ENCODE measurements around the gene WDR45B. TPM values are rescaled to one million over a fixed set of nuclear protein-coding genes. Genes with fewer than 3 reads are reported as not detected.

Gene WDR45B
- total RNA-seq, 1 donor from 2014 or later = 63.8 TPM

- no peak for ATAC-seq
These were observed 29.2 kb upstream of the WDR45B start for GRCh38 chr17:82677353-82677925.

GRCh38 chr17:82675476-82676245 lies 27.4 kb upstream of the WDR45B start:
- no peak for ATAC-seq

GRCh38 chr17:82674656-82675475 lies 26.6 kb upstream of the WDR45B start:
- ATAC-seq = peak; percentile 60

GRCh38 chr17:82670661-82671450 lies 22.6 kb upstream of the WDR45B start:
- ATAC-seq = no peak

GRCh38 chr17:82668631-82669099 lies 20.4 kb upstream of the WDR45B start:
- ATAC-seq = peak; percentile 92

DNA sequence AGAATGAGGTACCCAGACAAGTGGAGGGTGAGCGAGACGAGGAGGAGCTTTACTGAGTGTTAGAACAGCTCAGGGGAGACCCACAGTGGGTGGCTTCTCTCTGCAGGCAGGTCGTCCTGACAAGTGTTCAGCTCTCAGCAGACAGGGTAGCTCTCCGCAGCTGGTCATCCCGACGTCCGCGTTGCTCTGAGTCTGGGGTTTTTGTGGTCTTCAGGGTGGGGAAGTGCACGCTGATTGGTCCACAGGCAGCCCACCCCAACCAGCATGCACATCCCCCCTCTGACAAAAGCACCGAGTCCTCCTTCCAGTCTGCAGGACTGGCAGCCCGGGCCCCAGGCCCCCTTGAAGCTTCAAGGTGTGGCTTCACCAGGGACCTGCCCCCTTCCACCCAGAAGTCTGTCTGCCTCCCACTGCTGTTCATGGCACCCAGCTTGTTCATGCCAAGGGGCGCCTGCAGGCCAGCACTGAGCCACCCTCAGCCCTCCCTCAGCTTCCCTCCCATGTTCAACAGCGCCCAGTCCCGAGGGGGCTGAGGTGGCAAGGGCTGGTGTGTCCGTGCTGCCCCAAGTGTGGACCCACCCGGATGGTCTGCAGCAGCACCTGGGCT lies 19.9 kb upstream of the WDR45B start:
- ATAC-seq = no peak

- peak; percentile 9 for ATAC-seq
These were observed 19.4 kb upstream of the WDR45B start for GRCh38 chr17:82667668-82668000.

- no peak for ATAC-seq
These were observed 18.9 kb upstream of the WDR45B start for GRCh38 chr17:82666931-82667667.

DNA sequence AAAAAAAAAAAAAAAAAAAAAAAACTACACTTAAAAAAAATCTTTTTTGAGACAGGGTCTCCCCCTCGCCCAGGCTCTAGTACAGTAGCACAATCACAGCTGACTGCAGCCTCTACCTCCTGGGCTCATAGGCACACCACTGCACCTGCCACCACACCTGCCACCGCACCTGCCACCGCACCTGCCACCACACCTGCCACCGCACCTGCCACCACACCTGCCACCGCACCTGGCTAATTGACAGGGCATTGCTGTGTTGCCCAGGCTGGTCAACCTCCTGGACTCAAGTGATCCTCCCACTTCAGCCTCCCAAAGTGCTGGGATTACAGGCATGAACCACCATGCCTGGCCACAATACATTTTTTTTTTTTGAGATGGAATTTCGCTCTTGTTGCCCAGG lies 17.6 kb upstream of the WDR45B start:
- ATAC-seq = no peak

DNA sequence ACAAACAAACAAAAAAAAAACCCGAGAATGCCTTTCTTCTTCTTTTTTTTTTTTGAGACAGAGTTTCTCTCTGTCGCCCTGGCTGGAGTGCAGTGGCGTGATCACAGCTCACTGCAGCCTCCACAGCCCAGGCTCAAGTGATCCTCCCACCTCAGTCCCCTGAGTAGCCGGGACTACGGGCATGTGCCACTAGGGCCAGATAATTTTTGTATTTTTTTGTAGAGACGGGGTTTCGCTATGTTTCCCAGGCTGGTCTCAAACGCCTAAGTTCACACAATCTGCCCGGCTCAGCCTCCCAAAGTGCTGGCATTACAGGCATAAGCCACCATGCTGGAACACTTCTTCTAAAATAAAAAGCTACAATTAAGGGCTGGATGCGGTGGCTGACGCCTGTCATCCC lies 17.0 kb upstream of the WDR45B start:
- ATAC-seq = no peak

DNA sequence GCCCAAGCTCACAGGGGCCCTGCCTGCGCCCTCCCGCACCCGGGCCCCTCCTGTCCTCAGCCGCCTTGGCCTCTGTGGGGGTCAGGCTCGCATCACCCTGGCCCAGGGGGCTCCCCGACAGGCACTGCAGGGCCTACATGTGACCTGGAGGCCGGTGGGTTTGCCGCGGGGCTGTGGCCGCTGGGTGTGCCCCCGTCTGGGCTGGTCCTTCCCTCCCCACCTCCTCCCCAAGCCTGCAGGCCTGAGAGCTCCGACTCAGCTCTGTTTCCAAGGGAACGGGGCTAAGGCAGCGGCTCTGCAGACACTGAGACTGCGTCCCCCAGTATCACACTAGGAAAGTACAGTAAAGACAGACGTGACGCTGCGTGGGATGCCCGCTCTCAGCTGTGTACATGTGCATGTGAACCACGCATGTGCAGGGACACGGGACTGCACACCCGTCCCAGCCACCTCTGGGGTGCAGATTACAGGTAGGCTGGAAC lies 16.5 kb upstream of the WDR45B start:
- no peak for ATAC-seq

- no peak for ATAC-seq
These were observed 16.0 kb upstream of the WDR45B start for GRCh38 chr17:82664276-82664575.

DNA sequence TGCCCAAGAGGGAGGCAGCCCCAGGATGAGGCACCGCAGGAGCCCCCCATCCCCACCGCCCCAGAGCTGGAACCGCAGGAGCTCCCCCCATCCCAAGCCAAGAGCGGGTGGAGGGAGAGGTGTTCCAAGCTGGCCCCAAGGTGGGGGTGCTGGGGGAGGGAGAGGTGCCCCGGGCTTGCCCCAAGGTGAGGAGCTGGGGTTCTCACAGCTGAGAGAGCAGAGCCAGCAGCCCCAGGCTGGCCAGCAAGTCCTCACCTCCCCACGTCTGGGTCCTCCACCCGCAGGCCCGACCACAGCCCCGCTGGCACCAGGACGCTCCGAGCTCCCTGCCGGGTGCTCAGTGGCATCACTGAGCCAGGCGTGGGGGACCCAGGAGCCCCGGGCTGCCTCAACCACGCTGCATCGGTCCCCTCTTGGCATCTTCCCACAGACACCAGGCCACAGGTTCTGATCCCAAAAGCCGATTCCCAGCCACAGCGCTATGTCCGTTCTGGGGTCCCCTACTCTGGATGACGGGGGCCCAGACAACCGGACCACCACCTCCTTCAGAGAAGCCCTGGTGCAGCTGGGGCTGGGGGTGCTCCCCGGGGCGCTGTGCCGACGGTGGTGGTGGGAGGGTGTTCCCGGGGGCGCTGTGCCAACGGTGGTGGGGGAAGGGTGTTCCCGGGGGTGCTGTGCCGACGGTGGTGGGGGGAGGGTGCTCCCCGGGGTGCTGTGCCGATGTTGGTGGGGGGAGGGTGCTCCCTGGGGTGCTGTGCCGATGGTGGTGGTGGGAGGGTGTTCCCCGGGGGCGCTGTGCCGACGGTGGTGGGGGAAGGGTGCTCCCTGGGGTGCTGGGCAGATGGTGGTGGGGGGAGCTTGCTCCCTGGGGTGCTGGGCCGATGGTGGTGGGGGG lies 15.4 kb upstream of the WDR45B start:
- no peak for ATAC-seq

DNA sequence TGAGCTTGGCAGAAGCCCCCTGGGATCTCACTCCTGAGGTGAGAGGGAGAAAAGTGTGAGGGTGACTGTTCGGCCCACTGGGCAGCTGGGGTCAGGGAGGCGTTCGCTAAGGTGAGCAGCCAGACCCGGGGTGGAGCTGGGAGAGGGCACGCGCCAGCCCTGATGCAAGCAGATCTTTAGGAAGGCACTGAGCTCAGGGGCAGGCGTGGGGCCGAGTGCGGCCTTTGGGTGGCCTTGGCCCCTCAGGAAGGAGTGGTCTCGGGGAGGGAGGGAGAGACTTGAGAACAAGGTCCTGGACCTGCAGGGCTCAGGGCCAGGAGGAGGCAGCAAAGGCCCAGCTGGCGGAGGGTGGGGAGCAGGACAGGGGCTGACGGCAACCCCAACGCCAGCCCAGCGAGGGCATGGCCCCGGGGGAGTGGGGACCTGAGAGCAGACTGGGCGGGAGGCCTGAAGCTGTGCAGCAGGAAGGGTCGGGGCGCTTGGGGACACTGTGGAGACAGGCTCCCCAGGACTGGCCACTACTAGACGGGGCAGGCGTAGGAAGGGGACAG lies 14.5 kb upstream of the WDR45B start:
- peak; percentile 9 for ATAC-seq

GRCh38 chr17:82661717-82662683 lies 13.8 kb upstream of the WDR45B start:
- no peak for ATAC-seq

DNA sequence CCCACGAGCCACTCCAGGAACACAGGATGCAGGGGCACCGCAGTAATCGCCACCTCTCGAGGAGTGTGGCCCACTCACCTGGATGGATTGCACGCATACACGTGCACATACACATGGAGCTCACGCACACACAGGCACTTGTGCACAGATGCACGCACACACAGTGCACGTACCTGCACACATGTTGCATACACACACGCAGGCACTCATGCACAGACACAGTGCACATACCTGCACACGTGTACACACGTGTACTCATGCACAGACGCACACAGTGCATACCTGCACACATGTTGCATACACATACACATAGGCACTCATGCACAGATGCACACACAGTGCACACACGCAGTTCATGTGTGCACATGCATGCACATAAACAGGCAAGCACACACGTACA lies 11.6 kb upstream of the WDR45B start:
- no peak for ATAC-seq

DNA sequence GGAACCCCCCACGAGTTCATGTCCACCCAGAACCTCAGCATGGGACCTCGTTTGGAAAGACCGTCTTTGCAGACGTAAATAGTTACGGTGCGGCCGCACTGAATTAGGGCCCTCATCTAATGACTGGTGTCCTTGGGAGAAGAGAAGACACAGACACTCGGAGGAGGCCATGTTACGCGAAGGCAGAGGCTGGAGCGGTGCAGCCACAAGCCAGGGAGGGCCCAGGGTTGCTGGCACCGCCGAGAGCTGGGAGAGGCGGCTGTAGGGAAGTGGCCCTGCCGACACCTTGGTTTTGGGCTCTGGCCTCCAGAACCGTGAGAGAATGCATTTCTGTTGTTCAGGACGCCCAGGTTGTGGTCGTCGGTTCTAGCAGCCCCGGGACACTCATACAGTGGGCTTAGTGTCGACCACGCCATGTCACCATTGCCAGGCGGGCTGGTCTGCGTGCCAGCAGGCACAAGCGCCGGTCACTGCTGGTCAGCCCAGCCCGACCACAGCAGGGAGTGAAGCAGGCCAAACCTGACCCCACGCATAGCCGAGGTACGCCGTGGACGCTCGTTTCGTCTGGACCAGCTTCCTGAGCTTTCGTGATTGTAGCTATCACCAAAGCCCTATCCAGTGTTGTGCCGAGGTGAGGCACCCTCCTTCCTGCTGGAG lies 10.7 kb upstream of the WDR45B start:
- no peak for ATAC-seq

- ATAC-seq = no peak
These were observed 10.1 kb upstream of the WDR45B start for GRCh38 chr17:82658331-82658730.
